Keratinocyte (primary cell): Measurements from ENCODE around the gene KNL1.

Experiments
- EZH2 ChIP-seq: IDR thresholded peaks from one replicate; pipeline ENCODE4 v1.6.1; 2012; ENCODE audit warnings: inconsistent platforms, mild to moderate bottlenecking, low read length, moderate library complexity
- TF ChIP-seq, protein P1 (sequence below), 3 experiments: IDR thresholded peaks in 1 of 3; conservative IDR thresholded peaks in 1 of 3; optimal IDR thresholded peaks in 1 of 3; 2 replicates in 2 of 3; 3 replicates in 1 of 3; pipeline versions ENCODE3 to v1.5.1; 2011; ENCODE audit warnings: low read length in 3 of 3, mild to moderate bottlenecking in 3 of 3, moderate library complexity in 2 of 3, control low read depth in 1 of 3, inconsistent platforms in 1 of 3; ENCODE audit not compliant: insufficient read depth in 2 of 3; ENCODE audit errors: extremely low read depth in 1 of 3

DNA sequence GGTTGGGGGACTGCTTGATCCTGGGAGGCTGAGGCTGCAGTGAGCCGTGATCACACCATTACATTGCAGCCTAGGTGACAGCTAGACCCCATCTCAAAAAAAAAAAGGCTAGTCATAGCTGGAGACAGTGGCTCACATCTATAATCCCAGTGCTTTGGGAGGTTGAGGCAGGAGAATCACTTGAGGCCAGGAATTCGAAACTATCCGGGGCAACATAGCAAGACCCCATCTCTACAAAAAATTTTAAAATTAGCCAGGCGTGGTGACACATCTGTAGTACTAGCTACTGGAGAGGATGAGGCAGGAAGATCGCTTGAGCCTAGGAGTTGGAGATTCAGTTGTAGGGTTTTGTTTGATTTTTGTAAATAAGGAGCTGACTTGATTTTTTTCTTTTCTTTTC lies 45.6 kb downstream of the KNL1 start:
- TF ChIP-seq, protein P1, sequence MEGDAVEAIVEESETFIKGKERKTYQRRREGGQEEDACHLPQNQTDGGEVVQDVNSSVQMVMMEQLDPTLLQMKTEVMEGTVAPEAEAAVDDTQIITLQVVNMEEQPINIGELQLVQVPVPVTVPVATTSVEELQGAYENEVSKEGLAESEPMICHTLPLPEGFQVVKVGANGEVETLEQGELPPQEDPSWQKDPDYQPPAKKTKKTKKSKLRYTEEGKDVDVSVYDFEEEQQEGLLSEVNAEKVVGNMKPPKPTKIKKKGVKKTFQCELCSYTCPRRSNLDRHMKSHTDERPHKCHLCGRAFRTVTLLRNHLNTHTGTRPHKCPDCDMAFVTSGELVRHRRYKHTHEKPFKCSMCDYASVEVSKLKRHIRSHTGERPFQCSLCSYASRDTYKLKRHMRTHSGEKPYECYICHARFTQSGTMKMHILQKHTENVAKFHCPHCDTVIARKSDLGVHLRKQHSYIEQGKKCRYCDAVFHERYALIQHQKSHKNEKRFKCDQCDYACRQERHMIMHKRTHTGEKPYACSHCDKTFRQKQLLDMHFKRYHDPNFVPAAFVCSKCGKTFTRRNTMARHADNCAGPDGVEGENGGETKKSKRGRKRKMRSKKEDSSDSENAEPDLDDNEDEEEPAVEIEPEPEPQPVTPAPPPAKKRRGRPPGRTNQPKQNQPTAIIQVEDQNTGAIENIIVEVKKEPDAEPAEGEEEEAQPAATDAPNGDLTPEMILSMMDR (optimal IDR thresholded peaks at IDR 0.05 in 1 of 3, IDR thresholded peaks at IDR 0.05 in 1 of 3, conservative IDR thresholded peaks at IDR 0.05 in 1 of 3; ENCODE audit: extremely low read depth in 1 of 3, insufficient read depth in 2 of 3, low read length in 3 of 3): no peak
- TF ChIP-seq EZH2: no peak
